ENCODE data around the gene SMIM45.
A peak's percentile ranks its signal among the peaks of the same experiment; 100 is the strongest.

SMIM45 gene

DNA sequence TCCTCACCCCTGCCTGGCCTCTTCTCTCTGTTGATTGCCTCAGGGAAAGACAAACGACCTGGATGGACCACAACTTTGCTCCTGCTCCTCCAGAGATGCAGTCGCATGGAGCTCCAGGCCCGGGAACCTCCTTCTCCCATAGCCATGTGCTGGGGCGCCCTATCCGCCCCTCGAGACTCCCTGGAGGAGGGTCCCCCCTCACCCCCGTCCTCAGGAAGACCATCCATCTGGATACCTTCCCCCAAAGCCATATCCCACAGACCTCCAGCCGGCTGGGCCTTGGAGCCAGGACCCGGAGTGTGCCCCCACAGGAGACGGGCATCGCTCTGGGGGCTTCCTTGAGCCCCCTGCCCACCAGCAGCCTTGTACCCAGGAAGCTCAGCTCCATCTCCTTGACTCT lies 19.5 kb downstream of the SMIM45 start:
- DNase-seq = no peak

- no peak for DNase-seq
Measured at GRCh38 chr22:41974691-41975290, 22.8 kb downstream of the SMIM45 start.

GRCh38 chr22:41975299-41976069 lies 23.5 kb downstream of the SMIM45 start:
- no peak for DNase-seq

DNA sequence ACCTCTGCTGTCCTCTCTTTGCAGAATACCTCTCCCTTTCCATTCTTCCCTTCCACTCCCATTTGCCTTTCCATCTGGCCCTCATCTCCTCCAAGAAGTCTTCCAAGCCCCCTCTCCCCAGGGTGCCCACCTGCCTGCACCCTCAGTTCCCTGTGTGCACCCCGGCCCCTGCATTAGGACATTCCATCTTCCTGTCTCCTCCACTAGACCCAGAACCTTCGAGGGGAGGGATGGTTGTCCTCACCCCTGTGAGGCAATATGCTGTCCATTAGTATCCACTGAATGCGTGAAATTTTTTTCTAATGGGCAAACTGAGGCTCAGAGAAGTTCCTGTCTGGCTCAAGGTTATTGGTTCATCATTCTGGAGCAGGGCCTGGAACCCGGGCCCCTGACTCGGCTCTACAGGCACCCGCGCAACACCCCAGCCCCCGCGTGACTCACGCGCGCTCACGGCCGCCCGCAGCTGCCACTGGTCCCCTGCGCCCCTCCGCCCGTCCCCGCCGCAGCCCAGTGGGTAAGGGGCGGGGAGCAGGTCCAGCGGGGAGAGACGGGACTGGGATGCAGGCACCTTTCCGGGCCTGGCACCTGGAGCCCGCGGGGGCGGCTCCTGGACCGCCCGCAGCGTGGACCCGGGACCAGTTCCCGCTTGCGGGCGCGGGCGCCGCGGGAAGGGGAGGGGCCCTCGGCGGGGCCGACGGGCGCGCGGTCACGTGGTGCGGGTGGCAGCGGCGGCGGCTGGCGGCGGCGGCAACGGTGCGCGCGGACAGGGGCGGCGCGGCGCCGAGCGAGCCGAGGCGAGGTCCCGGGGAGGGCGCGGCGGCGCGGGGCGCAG lies 24.3 kb downstream of the SMIM45 start:
- DNase-seq = peak; percentile 19 to 45

DNA sequence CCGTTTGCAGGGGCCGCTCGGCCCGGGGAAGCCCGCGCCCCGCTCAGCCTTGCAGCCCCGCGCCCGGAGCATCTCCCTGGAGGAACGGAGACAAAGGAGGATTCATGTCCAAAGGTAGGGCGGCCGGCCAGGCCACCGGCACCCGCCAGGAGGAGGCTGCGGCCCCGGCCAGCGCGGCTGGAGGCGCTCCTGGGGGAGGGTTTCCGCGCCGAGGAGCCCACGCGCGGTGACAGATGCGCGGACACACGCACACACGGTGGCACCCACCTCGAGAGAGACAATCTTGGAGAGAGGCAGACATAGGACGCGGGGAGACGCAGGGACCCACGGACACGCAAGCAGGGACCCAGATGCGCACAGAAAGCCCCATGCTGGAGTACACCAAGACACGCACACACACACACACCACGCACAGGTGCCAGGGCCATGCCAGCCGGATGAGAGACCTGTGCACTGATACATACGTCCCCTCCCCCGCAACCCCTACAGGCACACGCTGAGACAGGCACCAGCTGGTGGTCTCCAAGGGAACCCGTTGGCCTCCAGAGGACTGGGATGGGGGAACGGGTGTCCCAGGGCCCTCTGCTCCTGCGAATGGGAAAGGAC lies 25.1 kb downstream of the SMIM45 start:
- no peak for DNase-seq

DNA sequence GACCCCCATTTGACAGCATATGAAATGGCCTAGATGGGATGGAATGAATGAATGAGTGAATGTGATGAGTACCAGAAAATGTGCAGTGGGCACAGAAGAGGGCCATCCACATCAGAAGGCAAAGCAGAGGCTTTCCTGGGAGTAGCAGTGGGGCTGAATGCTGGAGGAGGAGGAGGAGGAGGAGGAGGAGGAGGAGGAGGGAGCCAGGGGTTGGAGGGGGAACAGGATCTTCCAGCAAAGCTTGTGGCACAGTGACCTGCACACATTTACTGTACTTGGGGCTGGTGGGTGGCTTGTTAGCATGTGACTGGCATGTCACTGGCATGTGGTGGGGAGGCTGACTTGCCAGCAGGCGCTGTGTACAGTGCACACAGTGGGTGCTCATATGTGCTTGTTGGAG lies 26.8 kb downstream of the SMIM45 start:
- no peak for DNase-seq

GRCh38 chr22:41979423-41980250 lies 27.7 kb downstream of the SMIM45 start:
- DNase-seq = no peak

DNA sequence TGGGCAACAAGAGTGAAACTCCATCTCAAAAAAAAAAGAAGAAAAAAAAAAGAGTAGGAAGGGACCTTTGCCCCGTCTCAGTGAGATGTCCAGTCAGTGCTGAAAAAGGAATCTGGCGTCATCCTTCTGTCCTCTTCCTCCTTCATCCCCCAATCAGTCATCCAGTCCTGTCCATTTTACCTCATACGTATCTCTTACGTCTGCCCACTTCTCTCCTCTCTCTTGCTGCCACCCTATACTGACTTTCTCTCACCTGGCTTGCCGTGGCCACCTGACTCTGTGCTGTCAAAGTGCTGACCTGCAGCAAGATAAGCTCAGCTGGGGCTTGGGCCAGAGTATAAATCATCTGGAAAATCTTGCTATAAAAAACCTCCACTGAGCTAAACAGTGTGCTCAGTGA lies 30.9 kb downstream of the SMIM45 start:
- no peak for DNase-seq

GRCh38 chr22:41983513-41984405 lies 31.8 kb downstream of the SMIM45 start:
- no peak for DNase-seq

- no peak for DNase-seq
Measured at GRCh38 chr22:41987276-41987675, 35.3 kb downstream of the SMIM45 start.

- no peak for DNase-seq
Measured at GRCh38 chr22:41989246-41989645, 37.3 kb downstream of the SMIM45 start.

- no peak for DNase-seq
Measured at GRCh38 chr22:41991111-41991510, 39.2 kb downstream of the SMIM45 start.

DNA sequence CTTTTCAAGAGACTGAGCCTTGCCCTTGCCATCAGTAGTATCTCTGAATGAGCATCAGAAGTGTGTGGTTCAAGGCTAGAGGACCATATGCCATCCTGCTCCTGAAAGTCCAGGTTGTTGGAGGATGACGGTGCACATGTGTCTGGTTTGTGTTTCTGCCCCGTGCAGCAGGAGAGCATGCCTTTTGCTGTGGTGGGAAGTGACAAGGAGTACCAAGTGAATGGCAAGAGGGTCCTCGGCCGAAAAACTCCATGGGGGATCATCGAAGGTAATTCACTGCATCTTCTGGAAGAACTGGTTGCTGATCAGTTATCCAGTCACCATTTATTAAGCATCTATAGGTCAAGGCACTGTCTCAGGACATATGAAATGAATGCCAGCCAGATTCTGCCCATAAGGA lies 40.5 kb downstream of the SMIM45 start:
- no peak for DNase-seq

DNA sequence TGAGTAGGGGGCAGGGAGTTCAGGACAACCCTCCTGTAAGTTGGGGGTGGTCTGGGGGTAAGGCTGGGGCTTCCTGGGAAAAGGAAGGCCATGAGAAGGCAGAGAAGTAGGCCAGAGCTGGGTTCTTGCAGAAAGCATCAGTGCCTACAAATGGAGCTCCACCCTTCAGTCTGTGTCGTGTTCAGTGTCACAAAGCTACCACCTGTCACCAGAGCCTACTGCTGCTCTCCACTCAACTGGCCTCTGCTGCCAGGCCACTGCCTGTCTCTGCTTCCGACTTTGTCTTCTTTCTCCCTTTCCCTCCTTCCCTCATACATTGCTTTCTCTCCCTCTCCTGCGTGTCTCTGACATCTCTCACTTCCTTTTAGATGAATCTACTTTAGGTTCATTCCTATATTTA lies 43.3 kb downstream of the SMIM45 start:
- DNase-seq = no peak

GRCh38 chr22:41996826-41997225 lies 44.9 kb downstream of the SMIM45 start:
- no peak for DNase-seq

- DNase-seq = peak; percentile 94 to 95
Measured at GRCh38 chr22:41998361-41999261, 46.7 kb downstream of the SMIM45 start, which contains the start of gene WBP2NL. TSS of gene WBP2NL (plus strand) at chr22:41998788. CDS start at chr22:41998819, 31 bp downstream.

- DNase-seq = no peak
Measured at GRCh38 chr22:42000466-42000865, 48.5 kb downstream of the SMIM45 start.

DNA sequence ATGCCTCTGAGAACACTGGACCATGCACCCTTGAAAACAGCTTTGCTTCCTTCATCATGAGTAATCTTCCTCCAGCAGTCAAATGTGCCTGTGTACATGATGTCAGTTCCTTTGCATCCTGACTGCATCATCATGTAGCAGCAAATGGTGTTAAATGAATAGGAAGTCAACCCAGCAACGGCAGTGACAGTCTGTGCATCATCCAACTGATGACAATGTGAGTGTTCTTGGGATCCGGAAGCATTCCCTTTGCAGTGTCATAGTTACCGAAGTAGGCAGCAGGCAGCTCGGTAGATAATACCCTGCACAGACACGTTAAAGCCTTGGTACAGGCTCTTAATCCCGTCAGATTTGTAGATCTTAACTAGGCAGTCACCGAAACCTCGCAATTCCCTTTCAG lies 49.2 kb downstream of the SMIM45 start:
- DNase-seq = no peak

DNA sequence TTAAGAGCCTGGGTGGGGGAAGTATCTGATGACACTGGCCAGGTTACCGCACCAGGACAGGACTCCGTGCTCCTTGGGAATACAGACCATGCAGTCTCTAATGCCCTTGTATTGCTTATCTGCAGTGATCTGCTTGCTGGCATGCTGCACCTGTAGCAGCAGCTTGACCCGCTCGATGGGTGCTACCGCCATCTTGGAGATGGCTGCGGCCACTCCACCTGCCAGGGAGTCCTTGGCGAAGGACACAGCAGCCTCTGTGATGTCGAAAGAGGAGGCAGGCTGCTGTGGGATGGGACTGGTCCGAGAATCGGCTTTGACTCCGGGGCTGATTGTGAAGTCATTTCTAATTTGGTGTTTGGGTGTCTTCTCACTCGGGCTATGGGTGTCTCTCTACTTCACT lies 49.8 kb downstream of the SMIM45 start:
- DNase-seq = no peak

GRCh38 chr22:42007922-42008321 lies 56.0 kb downstream of the SMIM45 start:
- no peak for DNase-seq

Measured in CD4-positive, alpha-beta T cell treated with Interleukin-4 for 1 hour (primary cell).